Cardiac muscle cell (in vitro differentiated cells and primary cell): ENCODE data around the gene TMEM108. TPM values are rescaled to one million over a fixed set of nuclear protein-coding genes. Genes with fewer than 3 reads are reported as not detected.

Source experiments
- DNase-seq, 2 donors: peaks; one replicate each; pipeline versions ENCODE4 v3.0.0 to v3.0.0-alpha.2; 2010 to 2017; ENCODE audit warnings: low read depth in 1 of 2, low spot score in 1 of 2
- H3K27ac ChIP-seq: fragments of 200-600 bp; sonication (generic); 2 replicates; pipeline ENCODE4 v1.5.1; 2016
- H3K27me3 ChIP-seq: fragments of 200-600 bp; sonication (generic); 2 replicates; pipeline ENCODE4 v1.6.0; 2016; ENCODE audit warnings: control low read depth
- H3K36me3 ChIP-seq: fragments of 200-600 bp; sonication (generic); 2 replicates; pipeline ENCODE4 v1.5.1; 2016; ENCODE audit warnings: control low read depth
- H3K4me1 ChIP-seq: fragments of 200-600 bp; sonication (generic); 2 replicates; pipeline ENCODE4 v1.8.1; 2017; ENCODE audit warnings: low read depth, mild to moderate bottlenecking, mixed run types
- H3K4me3 ChIP-seq: fragments of 200-600 bp; sonication (generic); 2 replicates; pipeline ENCODE4 v1.5.1; 2016; ENCODE audit warnings: mild to moderate bottlenecking
- H3K9me3 ChIP-seq: fragments of 200-600 bp; sonication (generic); 2 replicates; pipeline ENCODE4 v1.5.1; 2017; ENCODE audit warnings: low read depth, mild to moderate bottlenecking, control low read depth
- CTCF ChIP-seq: IDR thresholded peaks from 2 replicates; pipeline ENCODE4 v1.5.1; 2012; ENCODE audit warnings: low read depth, mild to moderate bottlenecking, low read length
- polyA plus RNA-seq: library from polyadenylated mRNA; unstranded; fragments of >200 nt; fragmentation: Nextera tagmentation; extraction: Ambion mirVana; gene quantifications from 2 replicates; pipeline ENCODE4 v1.2.1, GENCODE V29; 2016
- total RNA-seq: library from RNA; depleted of rRNA; stranded (reverse); fragments of >200 nt; gene quantifications from 2 replicates; pipeline ENCODE4 v1.2.3, GENCODE V29; 2016

TMEM108 gene
- total and polyA plus RNA-seq, 2 experiments from 2014 or later: 1.0 to 1.6 TPM

- H3K4me1 ChIP-seq: no peaks in the 10 kb centered on the region
- no peak for TF ChIP-seq CTCF
- no peaks in the 10 kb centered on the region for H3K36me3 ChIP-seq
- H3K4me3 ChIP-seq: no peak overlapping the region
- no peaks in the 10 kb centered on the region for H3K9me3 ChIP-seq
- no peak overlapping the region for H3K27ac ChIP-seq
- no peak for DNase-seq
- H3K27me3 ChIP-seq: no peaks in the 10 kb centered on the region
These were observed 333.0 kb downstream of the TMEM108 start for GRCh38 chr3:133371181-133371580.

GRCh38 chr3:133371676-133372075 is 333.5 kb downstream of the TMEM108 start:
- Histone ChIP-seq H3K27ac (no peak overlapping the region), H3K4me3 (no peak overlapping the region), H3K4me1 (no peaks in the 10 kb centered on the region), H3K27me3 (no peaks in the 10 kb centered on the region), H3K36me3 (no peaks in the 10 kb centered on the region), H3K9me3 (no peaks in the 10 kb centered on the region)
- no peak for TF ChIP-seq CTCF
- no peak for DNase-seq

DNA sequence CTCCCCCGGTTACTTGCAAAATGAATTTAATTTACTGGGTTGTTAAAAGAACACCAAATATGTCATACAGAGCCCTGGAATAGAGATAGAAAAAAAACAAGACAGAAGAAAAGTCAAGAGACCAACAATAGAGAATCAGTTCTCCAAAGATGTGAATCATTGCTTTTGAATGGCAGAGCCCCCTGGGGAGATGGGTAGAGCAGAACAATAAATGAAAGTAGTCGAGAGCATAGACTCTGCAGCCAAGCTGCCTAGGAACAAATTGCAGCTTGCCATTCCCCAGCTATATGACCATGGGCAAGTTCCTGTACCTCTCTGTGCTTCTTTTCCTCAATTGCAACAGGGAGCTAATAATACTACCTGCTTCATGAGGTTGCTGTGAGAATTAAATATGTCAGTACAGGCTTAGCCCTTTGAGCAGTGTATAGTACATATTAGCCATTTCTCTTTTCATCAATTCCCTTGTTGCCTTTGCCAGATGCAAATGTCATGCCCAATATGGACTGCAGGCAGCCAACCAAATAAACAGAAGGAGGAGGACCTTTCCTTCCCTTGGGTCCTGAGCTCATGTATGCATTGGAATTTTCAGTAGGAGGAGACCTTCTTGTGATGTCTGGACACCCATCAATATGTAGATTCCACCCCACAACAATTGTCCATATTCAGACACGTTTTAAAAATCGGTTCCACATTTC is 336.7 kb downstream of the TMEM108 start:
- TF ChIP-seq CTCF: no peak
- Histone ChIP-seq H3K4me1 (no peaks in the 10 kb centered on the region), H3K9me3 (no peaks in the 10 kb centered on the region), H3K36me3 (no peaks in the 10 kb centered on the region), H3K27ac (no peak overlapping the region), H3K4me3 (no peak overlapping the region), H3K27me3 (no peaks in the 10 kb centered on the region)
- DNase-seq: peak in 1 of 2 donors; percentile 14

GRCh38 chr3:133375403-133375745 is 337.2 kb downstream of the TMEM108 start:
- no peaks in the 10 kb centered on the region for H3K36me3 ChIP-seq
- H3K9me3 ChIP-seq: no peaks in the 10 kb centered on the region
- no peak overlapping the region for H3K27ac ChIP-seq
- TF ChIP-seq CTCF: no peak
- H3K4me3 ChIP-seq: no peak overlapping the region
- H3K27me3 ChIP-seq: no peaks in the 10 kb centered on the region
- H3K4me1 ChIP-seq: no peaks in the 10 kb centered on the region
- no peak for DNase-seq

- Histone ChIP-seq H3K36me3 (no peaks in the 10 kb centered on the region), H3K27ac (no peak overlapping the region), H3K4me1 (no peaks in the 10 kb centered on the region), H3K27me3 (no peaks in the 10 kb centered on the region), H3K4me3 (no peak overlapping the region), H3K9me3 (no peaks in the 10 kb centered on the region)
- DNase-seq: peak in 1 of 2 donors; percentile 9
- no peak for TF ChIP-seq CTCF
These were observed 338.6 kb downstream of the TMEM108 start for GRCh38 chr3:133376810-133377209.
